Amniotic epithelial cell (primary cell): ENCODE results near the gene GAMT.
A peak's percentile ranks its signal among the peaks of the same experiment; 100 is the strongest.

Source experiments
- DNase-seq: peaks from one replicate; pipeline ENCODE4 v3.0.0-alpha.2; 2010; ENCODE audit warnings: low read depth

Gene GAMT

DNA sequence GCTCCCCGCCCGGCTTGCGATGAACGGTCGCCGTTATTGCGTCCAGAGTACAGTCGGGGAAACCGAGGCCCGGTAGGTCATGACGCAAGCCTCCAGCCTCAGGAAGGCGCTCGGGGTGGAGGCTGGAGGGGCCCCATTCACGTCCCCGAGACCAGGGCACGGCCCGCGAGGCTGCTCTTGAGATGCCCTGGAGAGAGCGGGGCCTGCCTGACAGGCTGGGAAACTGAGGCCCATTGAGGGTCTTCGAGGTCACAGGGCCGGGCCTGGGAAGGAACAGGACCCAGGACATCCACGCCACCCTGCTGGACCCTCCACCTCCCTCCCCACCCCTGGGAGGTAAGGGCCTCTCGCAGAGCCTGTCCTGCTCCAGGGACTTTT lies 17.3 kb downstream of the GAMT start:
- DNase-seq = no peak

DNA sequence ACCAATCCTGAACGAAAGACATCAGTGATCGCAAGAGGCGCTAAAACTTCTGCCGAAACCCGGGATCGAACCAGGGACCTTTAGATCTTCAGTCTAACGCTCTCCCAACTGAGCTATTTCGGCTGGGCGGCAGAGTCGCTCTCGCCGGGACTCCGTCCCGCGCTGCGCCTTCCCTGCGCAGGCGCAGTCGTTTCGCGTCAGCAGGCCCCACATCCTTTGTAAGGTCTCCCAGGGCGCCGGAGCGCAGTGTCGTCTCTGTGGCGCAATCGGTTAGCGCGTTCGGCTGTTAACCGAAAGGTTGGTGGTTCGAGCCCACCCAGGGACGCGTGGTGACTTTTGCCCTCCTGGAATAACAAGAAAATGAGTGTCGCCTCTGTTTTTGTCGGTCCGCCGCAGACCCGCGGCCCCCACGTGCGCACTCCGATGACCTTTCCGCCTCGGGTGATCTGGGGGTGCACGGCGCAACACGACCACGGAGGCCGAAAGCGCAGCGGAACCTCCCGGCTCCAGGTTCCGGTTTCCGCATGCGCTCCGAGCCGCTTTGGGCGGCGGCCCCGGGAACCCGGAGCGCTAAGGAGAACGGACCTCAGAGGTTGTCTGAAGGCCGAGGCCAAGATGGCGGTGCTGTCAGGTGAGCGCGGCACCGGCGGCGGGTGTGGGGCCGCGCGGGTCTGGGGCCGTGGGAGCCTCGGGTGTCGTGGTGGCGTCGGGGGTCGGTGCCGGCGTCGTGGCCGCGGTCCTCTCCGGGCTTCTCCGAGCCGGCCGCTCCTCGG lies 17.8 kb downstream of the GAMT start, which contains the start of gene NDUFS7:
NDUFS7 (plus strand) TSS at position 596 of the 773 bp plus-strand sequence; CDS start at position 616, 20 bp downstream.
- DNase-seq = peak; percentile 89

DNA sequence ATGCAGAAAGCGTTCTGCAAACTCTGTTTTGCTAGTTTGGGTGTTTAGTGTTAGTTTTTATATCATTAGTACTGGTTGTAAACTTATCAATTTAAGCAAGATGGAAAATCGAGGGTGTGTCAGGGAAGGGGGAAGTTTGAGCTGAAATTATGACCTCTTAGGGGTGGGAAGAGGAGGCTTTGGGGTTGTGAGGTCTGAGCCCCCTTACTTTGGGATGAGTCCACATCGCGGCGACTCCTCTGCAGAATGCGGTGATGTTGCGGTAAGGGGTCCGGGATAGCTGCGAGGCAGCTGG lies 18.4 kb downstream of the GAMT start:
- DNase-seq = peak; percentile 81

DNA sequence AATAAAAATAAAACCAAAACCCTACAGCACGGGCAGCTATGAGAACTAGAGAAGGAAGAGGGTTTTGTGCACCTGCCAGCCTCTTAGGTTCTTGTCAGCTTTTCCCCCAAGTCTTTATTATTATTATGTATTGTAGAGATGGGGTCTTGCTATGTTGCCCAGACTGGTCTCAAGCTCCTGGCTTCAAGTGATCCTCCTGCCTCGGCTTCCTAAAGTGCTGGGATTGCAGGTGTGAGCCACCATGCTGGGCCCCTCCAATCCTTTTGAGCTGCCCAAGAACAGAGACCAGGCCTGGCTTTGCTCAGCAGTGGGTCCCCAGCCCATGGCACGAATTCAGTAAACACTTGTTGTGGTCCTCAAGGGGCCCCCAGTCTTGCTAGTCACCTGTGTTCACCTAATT lies 19.1 kb downstream of the GAMT start:
- no peak for DNase-seq

DNA sequence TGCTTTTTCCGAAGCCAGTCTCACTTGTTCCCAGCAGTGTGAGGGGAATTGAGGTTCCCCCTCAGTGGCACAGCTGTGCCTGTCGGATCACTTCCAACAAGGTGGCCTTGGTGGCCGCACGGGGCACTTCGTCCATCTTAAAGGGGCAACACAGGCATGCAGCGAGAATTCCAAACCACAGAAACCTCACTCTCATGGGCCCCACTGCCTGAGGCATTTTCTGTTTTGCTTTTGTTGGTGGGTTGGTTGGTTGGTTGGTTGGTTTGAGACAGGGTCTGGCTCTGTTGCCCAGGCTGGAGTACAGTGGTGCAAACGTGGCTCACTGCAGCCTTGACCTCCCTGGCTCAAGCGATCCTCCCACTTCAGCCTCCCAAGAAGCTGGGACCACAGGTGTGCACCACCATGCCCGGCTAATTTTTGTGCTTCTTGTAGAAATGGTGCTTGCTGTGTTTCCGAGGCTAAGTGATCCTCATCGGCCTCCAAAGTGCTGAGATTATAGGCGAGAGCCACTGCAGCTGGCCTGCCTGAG lies 21.3 kb downstream of the GAMT start:
- no peak for DNase-seq

DNA sequence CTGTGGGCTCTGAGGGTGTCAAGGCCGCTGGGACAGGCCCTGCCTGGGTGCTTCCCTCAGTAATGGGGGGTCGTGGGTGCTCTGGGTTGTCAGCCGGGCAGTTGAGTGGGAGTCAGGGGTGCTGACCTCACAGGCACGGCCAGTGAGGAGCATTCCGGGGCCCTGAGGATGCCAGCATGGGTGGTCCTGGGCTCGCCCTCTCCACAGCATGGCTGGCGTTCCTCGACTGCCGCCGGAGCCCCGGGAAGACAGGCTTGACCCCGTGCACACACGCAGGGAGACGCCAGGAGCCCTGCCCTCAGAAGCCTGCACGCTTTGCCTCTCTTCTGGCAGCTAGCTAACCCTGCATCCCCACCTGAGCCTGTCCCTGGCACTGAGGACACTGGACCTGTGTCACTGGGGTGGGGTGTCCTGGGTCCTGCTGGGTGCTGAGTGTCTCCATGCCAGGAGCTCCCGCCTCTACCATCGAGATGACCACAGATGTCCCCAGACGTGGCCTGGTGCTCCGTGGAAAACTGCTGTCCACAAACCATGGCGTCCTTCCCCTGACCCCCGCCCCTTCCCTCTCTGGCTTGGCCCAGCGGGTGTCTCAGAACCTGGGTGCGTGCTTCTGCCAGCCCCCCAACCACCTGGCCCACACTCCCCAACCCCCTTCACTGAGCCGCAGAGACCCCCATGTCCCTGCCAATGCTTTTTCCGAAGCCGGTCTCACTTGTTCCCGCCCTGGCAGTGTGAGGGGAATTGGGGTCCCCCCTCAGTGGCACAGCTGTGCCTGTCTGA lies 22.0 kb downstream of the GAMT start:
- no peak for DNase-seq

DNA sequence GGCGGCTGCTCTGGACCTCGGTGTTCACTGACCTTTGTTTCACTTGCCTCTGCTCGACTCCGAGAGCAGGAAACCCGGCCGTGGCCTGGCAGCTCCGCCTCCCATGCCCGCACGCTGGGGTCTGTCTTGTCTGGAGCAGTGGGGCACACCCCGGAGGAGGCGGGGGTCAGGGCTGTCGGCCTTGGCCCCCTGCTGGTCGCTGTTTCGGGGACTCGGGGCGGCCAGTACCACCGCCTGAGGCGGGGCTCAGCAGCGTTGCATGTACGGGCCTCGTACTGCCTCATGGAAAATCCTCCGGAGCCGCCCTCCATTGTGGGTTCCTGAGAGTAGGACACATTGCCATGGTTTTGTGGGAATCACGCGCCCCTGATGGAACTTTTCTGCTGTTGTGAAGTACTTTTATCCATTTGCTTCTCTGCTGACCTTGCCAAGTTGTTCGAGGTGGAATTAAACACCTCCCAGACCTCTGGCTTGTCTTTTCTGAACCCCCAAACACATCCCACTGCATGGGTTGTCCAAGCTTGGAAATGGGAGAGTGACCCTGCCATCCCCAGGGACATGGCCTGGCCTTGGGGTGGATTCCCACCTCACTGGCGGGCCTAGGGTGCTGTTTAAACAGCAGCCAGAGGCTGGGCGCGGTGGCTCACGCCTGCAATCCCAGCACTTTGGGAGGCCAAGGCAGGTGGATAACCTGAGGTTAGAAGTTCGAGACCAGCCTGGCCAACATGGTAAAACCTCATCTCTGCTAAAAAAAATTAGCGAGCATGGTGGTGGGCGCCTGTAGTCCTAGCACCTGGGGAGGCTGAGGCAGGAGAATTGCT lies 23.2 kb downstream of the GAMT start:
- DNase-seq = no peak

DNA sequence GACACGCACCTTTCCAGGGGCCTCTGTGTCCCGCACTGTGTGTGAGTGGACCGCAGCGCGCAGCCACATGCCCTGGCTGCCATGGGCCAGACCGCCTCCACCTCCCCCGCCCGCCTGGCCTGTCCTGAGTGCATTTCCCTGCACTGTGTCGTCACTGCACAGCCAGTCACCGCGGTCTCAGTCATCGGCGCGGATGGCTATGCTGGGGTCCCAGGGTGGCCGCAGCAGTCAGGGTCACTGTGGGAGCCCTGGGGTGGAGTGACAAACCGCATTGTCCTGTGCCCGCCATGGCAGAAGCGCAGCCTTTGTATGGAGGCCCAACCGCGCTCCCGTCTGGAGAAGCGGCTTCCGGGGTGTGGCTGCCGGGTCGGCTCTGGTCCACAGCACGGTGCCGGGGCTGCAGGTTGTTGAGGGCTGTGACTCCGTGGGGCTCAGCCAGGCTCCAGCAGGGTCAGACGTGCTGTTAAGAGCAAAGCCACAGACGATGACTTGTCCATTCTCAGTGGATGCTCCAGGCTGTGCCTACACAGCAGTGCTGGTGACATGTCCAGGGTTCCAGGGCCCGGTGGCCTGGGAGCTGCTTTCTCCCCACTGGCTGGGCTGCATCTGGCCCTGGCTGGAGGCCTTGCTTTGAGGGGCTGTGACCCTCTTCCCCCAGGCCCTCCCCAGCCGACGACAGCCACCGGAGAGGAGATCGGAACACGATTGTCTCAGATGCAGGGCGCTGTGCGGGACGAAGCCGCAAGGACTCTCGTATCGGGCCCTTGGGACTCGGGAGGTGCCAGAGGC lies 24.0 kb downstream of the GAMT start:
- DNase-seq = no peak

DNA sequence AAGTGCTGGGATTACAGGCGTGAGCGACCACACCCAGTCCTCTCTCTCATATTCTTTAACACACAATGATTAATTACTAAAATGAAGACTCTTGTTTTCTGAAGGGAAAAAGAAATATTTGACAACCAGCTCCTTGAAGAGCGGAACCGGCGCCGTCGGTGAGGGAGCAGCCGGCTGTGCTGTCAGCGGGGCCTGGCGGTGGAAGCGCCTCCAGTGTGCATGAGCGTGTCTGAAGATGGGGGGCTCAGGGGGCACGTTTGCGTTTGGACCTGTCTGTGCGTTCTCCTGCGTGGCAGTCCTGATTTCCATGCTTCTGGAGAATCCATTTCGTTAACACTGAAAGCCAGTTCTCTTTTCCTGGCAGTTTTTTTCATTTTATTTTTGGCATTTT lies 24.9 kb downstream of the GAMT start:
- DNase-seq = no peak

DNA sequence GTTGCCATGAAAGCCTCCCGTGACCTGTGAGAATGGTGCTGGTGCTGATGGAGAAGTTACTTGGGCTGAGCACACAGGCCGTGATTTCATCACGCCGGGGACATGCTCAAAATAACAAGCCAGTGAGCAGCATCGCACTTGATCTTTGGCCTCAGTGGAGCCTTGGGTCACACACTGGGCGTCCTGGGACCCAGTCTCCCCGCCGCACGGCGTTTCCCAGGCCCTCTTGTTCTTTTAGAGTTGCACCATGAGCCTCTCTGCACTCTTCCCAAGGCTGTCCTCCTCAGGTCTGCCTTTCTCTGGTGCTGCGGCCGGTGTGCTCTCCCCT lies 27.1 kb downstream of the GAMT start:
- DNase-seq = no peak

DNA sequence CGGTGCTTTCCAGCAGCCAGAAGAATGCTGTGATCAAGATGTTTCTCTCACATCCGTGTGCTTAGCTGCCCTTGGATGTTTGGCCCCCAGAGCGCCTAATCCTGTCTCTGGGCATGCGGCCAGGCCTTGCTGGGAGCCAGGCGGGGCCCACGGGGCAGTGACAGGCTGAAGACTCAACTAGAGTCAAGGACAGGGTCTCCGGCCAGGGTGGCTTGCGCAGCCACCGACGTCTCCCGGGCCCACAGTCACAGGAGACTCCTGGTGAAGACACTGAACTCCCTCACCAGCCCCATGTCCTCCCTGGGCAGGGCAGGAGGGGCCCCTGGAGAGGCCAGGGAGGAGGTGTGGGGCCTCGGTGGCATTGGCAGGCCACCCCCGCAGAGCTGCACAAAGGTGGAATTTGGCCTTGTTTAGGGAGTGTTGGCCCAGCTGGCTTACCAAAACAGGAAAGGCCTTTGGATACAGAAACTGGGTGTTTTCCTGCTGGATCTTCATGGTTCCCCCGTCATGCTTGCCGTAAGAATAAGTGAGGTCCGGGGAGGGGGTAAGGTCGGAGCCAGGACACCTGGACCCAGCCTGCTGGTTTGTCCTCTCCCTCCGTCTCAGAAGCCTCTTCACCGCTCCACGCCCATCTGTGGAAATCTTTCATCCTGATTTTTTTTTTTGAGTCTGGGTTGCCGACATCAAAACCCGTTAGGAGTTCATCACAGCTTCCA lies 27.6 kb downstream of the GAMT start:
- peak; percentile 70 for DNase-seq

DNA sequence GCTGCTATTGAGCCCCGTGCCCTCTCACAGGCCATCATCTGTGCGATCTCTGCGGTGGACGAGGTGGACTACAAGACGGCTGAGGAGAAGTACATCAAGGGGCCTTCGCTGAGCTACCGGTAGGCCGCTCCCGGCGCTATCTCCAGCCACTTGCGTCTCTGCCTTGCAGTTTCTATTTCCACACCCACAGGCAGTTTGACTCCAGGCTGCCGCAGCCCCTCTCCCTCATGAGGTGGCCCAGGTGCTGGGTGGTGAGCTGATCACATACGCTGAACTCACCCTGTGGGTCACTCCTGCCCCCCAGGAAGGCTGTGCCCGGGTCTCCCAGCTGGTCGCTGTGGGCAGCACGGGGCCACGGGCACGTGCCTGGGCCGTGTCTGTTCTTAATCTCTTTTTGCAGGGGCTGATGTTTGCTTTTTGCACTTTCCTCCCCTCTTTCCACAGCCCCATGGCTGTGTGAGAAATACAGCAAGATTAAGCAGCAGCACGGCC lies 28.3 kb downstream of the GAMT start:
- DNase-seq = no peak

DNA sequence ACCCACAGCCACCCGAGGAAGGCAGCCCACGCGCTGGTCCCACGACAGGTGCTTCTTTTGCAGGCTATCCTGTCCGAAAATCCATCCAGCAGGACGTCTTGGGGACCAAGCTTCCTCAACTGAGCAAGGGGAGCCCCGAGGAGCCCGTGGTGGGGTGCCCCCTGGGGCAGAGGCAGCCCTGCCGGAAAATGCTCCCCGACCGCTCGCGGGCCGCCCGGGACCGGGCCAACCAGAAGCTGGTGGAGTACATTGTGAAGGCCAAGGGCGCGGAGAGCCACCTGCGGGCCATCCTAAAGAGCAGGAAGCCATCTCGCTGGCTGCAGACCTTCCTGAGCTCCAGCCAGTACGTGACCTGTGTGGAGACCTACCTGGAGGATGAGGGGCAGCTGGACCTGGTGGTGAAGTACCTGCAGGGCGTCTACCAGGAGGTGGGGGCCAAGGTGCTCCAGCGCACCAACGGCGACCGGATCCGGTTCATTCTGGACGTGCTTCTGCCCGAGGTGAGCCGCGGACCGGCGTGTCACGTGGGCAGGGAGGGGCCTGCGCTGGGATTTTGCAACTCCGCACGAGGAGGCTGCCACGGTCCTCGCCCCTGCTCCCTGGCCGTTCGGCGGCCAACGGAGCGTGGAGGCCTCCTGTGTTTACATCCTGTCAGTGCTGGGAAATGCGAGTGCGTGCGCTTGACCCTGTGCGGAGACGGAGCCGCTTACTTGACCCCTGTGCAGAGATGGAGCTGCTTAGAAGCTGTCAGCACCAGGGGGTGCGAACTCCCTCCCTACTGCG lies 30.6 kb downstream of the GAMT start:
- no peak for DNase-seq

DNA sequence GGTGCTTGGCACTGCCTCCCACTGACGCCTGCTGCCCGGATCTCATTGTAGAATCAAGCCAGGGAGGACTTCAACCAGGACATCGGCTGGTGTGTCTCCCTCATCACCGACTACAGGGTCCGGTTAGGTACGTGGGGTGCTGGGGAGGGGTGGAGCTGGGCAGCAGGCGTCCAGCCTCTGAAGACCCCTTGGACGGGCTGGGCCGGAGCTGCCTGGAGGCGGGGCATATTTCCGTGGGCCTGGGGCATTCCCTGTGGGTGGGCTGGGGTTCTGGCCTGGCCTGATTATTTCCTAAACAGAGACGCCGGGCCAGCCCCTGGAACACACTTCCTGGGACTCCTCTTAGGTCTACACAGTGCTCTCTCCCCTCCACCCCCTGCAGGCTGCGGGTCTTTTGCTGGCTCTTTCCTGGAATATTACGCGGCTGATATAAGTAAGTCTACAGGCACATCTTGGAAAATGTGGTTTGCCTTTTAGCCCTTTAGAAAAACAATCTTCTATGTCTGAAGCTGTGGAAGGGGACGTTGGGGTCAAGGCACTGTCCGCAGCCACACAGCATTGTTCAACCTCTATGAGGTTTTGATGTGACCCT lies 32.0 kb downstream of the GAMT start:
- no peak for DNase-seq

DNA sequence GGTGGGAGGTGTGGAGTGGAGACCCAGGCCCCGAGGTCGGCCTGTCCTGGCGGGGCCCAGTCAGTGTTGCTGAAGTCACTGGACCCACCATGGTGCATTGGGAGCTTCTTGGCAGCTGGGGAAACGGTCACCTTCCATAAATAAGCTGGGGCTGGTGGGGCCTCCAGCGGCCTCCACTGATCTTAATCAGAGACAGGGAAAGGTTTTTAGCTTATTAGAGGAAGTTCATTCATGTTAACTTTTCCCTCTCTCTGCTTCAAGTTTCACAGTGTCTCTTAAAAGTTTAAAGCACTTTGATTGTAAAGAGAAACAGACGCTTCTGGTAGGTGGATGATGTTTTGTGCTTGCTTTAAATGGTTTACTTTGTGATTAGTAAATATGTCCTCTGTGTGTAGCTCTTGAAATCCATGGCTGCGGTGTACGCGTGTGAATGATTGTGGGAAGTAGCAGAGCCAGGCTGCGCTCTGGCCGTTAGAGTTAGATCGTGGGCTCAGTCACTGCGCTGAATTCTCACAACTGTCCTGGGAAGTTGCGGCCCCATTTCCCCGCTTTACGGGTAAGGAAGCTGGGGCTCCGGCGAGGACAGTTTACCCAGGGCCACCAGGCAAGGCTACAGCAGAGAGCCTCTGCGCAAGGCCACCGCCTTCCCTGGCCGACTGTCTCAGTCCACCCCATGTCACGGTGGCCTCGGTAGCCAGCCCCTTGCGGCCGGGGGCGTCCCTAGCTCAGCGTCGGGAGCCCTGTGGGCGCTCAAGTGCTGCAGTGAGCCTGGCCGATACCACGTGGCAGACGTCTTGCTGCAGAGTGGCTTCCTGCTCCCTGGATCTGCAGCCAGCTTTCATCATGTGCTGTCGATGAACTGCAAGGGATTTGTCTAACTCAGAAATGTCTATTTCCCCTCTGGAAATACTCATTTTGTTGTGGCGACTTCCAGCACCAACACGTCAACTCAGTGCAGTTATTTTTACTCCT lies 34.2 kb downstream of the GAMT start:
- DNase-seq = no peak

DNA sequence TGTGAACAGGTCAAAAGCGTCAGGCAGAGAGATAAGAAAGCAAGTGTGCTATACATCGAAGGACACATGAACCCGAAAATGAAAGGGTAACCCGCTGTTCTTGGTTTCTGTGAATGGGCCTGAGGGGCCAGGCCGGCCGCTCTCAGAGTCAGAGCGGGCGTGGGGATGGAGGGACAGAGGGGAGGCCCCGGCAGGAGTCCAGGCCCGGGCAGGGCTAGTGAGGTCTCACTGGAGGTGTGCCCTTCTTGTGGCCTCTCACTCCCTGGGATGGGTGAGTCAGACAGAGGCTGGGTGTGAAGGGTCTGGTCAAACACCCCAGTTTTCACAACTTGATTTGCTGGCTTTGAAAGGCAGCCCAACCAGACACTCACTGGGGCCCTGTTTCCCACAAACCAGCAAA lies 35.0 kb downstream of the GAMT start:
- DNase-seq = no peak

DNA sequence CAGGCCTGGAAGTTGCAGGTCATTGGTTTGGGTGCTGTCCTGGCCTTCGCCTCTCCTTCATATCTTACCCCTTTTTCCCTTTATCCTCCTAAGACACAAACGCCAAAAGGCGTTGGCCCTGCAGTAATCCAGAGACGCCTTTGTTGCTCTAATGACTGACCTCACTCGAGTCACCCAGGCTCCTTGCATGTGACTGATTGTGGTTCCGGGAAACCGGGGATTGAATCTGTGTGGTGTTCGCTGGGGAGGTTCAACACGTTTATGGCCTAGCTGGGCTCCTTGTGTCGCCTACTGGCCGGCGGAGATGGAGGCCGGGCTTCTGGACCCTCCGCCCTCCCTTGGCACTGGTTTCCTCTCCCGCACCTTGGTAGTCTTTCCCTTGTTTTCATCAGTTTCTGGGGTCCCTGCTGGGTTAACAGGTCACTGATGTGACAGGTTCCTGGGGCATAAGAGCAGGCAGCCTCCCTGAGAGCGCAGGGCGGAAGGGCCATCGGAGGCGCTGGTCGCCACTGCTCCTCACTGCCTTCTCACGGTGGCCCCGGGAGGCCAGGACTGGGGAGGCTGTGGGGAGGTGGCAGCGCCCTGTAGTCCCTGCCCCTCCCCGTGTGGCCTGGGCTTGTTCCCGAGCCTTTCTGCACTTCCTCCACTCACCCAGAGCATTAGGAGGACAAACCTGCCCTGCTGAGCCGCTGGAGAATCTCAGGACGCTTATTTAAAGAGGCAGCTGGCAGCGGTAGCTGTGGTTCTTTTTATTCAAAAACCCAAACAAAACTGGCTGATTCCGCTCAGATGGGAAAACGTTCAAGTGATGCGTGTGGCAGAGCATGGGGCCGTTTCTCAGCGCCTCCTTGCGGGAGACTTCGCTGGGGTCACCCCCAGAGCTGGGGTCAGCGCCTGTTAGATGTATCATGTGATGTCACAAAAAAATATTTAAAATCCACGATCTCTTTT lies 35.7 kb downstream of the GAMT start:
- DNase-seq = no peak
